ENCODE results near the gene ADRB1. TPM values are rescaled to one million over a fixed set of nuclear protein-coding genes. Genes with fewer than 3 reads are reported as not detected.

ADRB1 gene
- total and polyA plus RNA-seq, 2 of the 4 experiments (the other 2 are of a cell fraction), result not detected

- Histone ChIP-seq H2BK5ac (ENCODE audit: low read depth, low read length, poor library complexity, severe bottlenecking) (no peak overlapping the region), H2AK9ac (replicated peaks; ENCODE audit: low read depth, low read length, poor library complexity) (no peak overlapping the region), H3K9me1 (ENCODE audit: insufficient read depth, low read length) (no peaks in the 10 kb centered on the region), H2BK15ac (ENCODE audit: low read depth, low read length) (no peak overlapping the region), H3K4me2 (ENCODE audit: low read depth, low read length) (no peak overlapping the region), H4K91ac (ENCODE audit: insufficient read depth, low read depth, low read length) (no peak overlapping the region), H3K27me3 (ENCODE audit: control insufficient read depth, insufficient read depth, low read length) (peaks cover 7% of the 10 kb centered on the region), H3K9me3 (ENCODE audit: control insufficient read depth, insufficient read depth, low read length) (no peaks in the 10 kb centered on the region), H3K4ac (ENCODE audit: low read depth, low read length) (no peak overlapping the region), H2AFZ (replicated peaks; ENCODE audit: low read length, poor library complexity) (no peak overlapping the region), H2BK120ac (ENCODE audit: low read depth, low read length) (no peak overlapping the region), H3K23ac (ENCODE audit: low read depth, low read length) (no peak overlapping the region), H4K20me1 (ENCODE audit: insufficient read depth, low read length) (no peaks in the 10 kb centered on the region), H3K18ac (ENCODE audit: low read depth, low read length) (no peak overlapping the region), H2AK5ac (ENCODE audit: low read depth, low read length) (no peak overlapping the region), H3K9ac (ENCODE audit: low read depth, low read length) (no peak overlapping the region), H3K36me3 (ENCODE audit: control insufficient read depth, insufficient read depth, low read length) (no peaks in the 10 kb centered on the region), H4K5ac (ENCODE audit: low read depth, low read length) (no peak overlapping the region), H3K4me1 (ENCODE audit: control insufficient read depth, insufficient read depth, low read length) (no peaks in the 10 kb centered on the region), H4K8ac (ENCODE audit: low read depth in 2 of 2, low read length in 2 of 2) (no peak overlapping the region), H3K14ac (replicated peaks; ENCODE audit: low read depth, low read length) (no peak overlapping the region), H3K27ac (ENCODE audit: insufficient read depth, low read length) (no peak overlapping the region), H3K79me1 (ENCODE audit: low read depth in 1 of 2, low read length in 2 of 2) (no peaks in the 10 kb centered on the region), H2BK20ac (ENCODE audit: low read depth, low read length) (no peak overlapping the region), H3K4me3 (ENCODE audit: insufficient read depth, low read depth, low read length) (no peak overlapping the region), H3K56ac (ENCODE audit: extremely low read depth, insufficient read depth, low read length) (no peak overlapping the region)
- ChIA-PET POLR2A (ENCODE audit: unreplicated experiment) (no interaction called here), CTCF (no interaction called here)
- TF ChIP-seq CHD1 (IDR thresholded peaks at IDR 0.05; ENCODE audit: low read depth, low read length) (no peak), RAD21 (IDR thresholded peaks at IDR 0.05; ENCODE audit: low read length) (no peak), MAFK (IDR thresholded peaks at IDR 0.05; ENCODE audit: low read depth, low read length) (no peak)
- intact Hi-C loops (cut with micrococcal nuclease), result no loop called here
- 58% methylated on average over 4 of the region's 4 CpGs; no CpG with 5 or more reads in 1 of the 2 experiments for WGBS, 2 experiments (ENCODE audit: extremely low coverage in 2 of 2, insufficient read length in 1 of 2)
- DNase-seq (no peak), ATAC-seq (ENCODE audit: low read depth) (no peak)
- dilution Hi-C loops (cut with HindIII; ENCODE audit: low sequenced_read_pairs, unreplicated experiment), result no loop called here
- in situ Hi-C loops (cut with MboI; ENCODE audit: low sequenced_read_pairs), result no loop called here
- no TSS peak for BruUV-seq (replicated peaks)
Observed at GRCh38 chr10:114053946-114054345, 10.3 kb downstream of the ADRB1 start.
